Gastroesophageal sphincter (tissue), 4 donors: ENCODE measurements around the gene SYNGR3. TPM values are rescaled to one million over a fixed set of nuclear protein-coding genes. Genes with fewer than 3 reads are reported as not detected.
"Not testable (repeated sequence)": the region's sequence is repeated elsewhere in the genome, so short reads cannot be mapped to it uniquely, and the experiment has no call there.

Experiments used
- ATAC-seq: fragments of 150-250 bp; one replicate; pipeline ENCODE4 v1.9.1; 2016; ENCODE audit warnings: mild to moderate bottlenecking, moderate library complexity
- H3K27ac ChIP-seq, 4 donors: fragments of 200-600 bp; sonication (generic) in 3 of 4; 1 replicate in 3 of 4; 2 replicates in 1 of 4; pipeline ENCODE4 v1.5.1; 2016 to 2019
- H3K27me3 ChIP-seq: fragments of 200-600 bp; sonication (generic); one replicate; pipeline ENCODE4 v1.5.1; 2019
- H3K36me3 ChIP-seq, 2 donors: fragments of 200-600 bp; sonication (generic); one replicate each; pipeline ENCODE4 v1.5.1; 2019; ENCODE audit warnings: control low read depth in 1 of 2
- H3K4me1 ChIP-seq, 3 donors: fragments of 200-600 bp; sonication (generic); 1 replicate in 2 of 3; 2 replicates in 1 of 3; pipeline ENCODE4 v1.5.1; 2016 to 2019; ENCODE audit warnings: control low read depth in 2 of 3
- H3K4me3 ChIP-seq, 2 donors: fragments of 200-600 bp; sonication (generic); one replicate each; pipeline ENCODE4 v1.5.1; 2019; ENCODE audit warnings: mild to moderate bottlenecking in 1 of 2, moderate library complexity in 1 of 2
- H3K9me3 ChIP-seq, 3 donors: fragments of 200-600 bp; sonication (generic); one replicate each; pipeline ENCODE4 v1.5.1; 2017 to 2019; ENCODE audit warnings: control low read depth in 2 of 3
- CTCF ChIP-seq, 4 experiments: fragments of 200-600 bp in 2 of 4; fragments of 450-650 bp in 2 of 4; sonication (generic) in 1 of 4; IDR thresholded peaks; one replicate each; pipeline ENCODE4 v1.5.1; 2017 to 2019; ENCODE audit warnings: antibody characterized with exemption in 4 of 4, mild to moderate bottlenecking in 2 of 4, moderate library complexity in 2 of 4
- EP300 ChIP-seq: sonication (generic); formaldehyde crosslinking; IDR thresholded peaks from one replicate; pipeline ENCODE4 v1.6.1; 2017; ENCODE audit warnings: antibody characterized with exemption, mild to moderate bottlenecking
- POLR2A ChIP-seq, 2 donors: fragments of 450-650 bp; IDR thresholded peaks; one replicate each; pipeline ENCODE4 v1.6.1; 2017; ENCODE audit warnings: antibody characterized with exemption in 2 of 2, mild to moderate bottlenecking in 2 of 2, moderate library complexity in 1 of 2
- POLR2AphosphoS5 ChIP-seq: sonication (generic); formaldehyde crosslinking; IDR thresholded peaks from one replicate; pipeline ENCODE4 v1.6.1; 2017; ENCODE audit warnings: antibody characterized with exemption
- WGBS, 2 donors: methylation state at CpG; one replicate each; pipeline ENCODE4 v1.1.5; 2018; ENCODE audit warnings: low coverage in 1 of 2; 5-methylcytosine and 5-hydroxymethylcytosine counted together
- total RNA-seq, 4 donors: library from RNA; depleted of rRNA; stranded (reverse); fragments of >200 nt; gene quantifications; one replicate each; pipeline ENCODE4 v1.1.0, GENCODE V29; 2016

The SYNGR3 gene
- total RNA-seq, 4 donors from 2014 or later: 1.2 to 5.1 (median 3.1) TPM; not detected in 1

- TF ChIP-seq POLR2A (IDR thresholded peaks at IDR 0.05) (no peak), POLR2AphosphoS5 (peak; percentile 17)
Measured at GRCh38 chr16:1960665-1961630, 28.8 kb upstream of the SYNGR3 start.

GRCh38 chr16:1961651-1962067 lies 28.1 kb upstream of the SYNGR3 start:
- WGBS, 2 donors: 71 to 83% methylated on average over 1 to 3 of the region's 6 CpGs
- peaks cover 0 to 63% (median 26%) of the 10 kb centered on the region in 3 donors for H3K4me1 ChIP-seq
- peaks cover 0 to 27% of the 10 kb centered on the region in 2 donors for H3K36me3 ChIP-seq
- H3K9me3 ChIP-seq: no peaks in the 10 kb centered on the region
- TF ChIP-seq POLR2AphosphoS5: no peak
- TF ChIP-seq EP300: no peak
- TF ChIP-seq CTCF (IDR thresholded peaks at IDR 0.05): no peak
- TF ChIP-seq POLR2A (IDR thresholded peaks at IDR 0.05): no peak
- no peak overlapping the region for H3K4me3 ChIP-seq
- no peaks in the 10 kb centered on the region for H3K27me3 ChIP-seq
- peak overlapping the region in 1 of 4 donors; percentile 12 for H3K27ac ChIP-seq
- no peak for ATAC-seq

More at GRCh38 chr16:1960665-1961630, 28.8 kb upstream of the SYNGR3 start:
- Histone ChIP-seq H3K27ac (peak overlapping the region in 3 of 4 donors; percentile 12 to 91 (median 86)), H3K4me3 (peak overlapping the region in 1 of 2 donors; percentile 64), H3K9me3 (no peaks in the 10 kb centered on the region), H3K4me1 (peaks cover 0 to 59% (median 25%) of the 10 kb centered on the region in 3 donors), H3K27me3 (no peaks in the 10 kb centered on the region), H3K36me3 (peaks cover 0 to 27% of the 10 kb centered on the region in 2 donors)
- ATAC-seq: no peak
- WGBS, 2 donors: 33 to 42% methylated on average over 4 to 5 of the region's 20 CpGs

GRCh38 chr16:1962161-1963153 lies 27.3 kb upstream of the SYNGR3 start:
- not testable (repeated sequence) for ATAC-seq, H3K4me3 ChIP-seq, H3K27me3 ChIP-seq, H3K9me3 ChIP-seq
- WGBS, 2 donors: 40 to 93% methylated on average over 1 to 3 of the region's 37 CpGs
- peak overlapping the region in 1 of 4 donors; percentile 99 for H3K27ac ChIP-seq
- peaks cover 0 to 27% of the 10 kb centered on the region in 2 donors for H3K36me3 ChIP-seq
- peaks cover 0 to 63% (median 26%) of the 10 kb centered on the region in 3 donors for H3K4me1 ChIP-seq

- H3K27ac ChIP-seq: peak overlapping the region; percentile 85 to 99 (median 98)
- WGBS, 2 donors: 28 to 39% methylated on average over 11 to 14 of the region's 44 CpGs
- no peaks in the 10 kb centered on the region for H3K27me3 ChIP-seq
- peak overlapping the region; percentile 50 to 93 for H3K4me3 ChIP-seq
- H3K36me3 ChIP-seq: peaks cover 0 to 27% of the 10 kb centered on the region in 2 donors
- TF ChIP-seq EP300: no peak
- peak in 2 of 4 experiments; percentile 19 to 46 for TF ChIP-seq CTCF (IDR thresholded peaks at IDR 0.05)
- peaks cover 0 to 59% (median 22%) of the 10 kb centered on the region in 3 donors for H3K4me1 ChIP-seq
- peak; percentile 2 for ATAC-seq
- no peaks in the 10 kb centered on the region for H3K9me3 ChIP-seq
Measured at GRCh38 chr16:1963806-1964505, 25.8 kb upstream of the SYNGR3 start.

- H3K4me1 ChIP-seq: peaks cover 0 to 54% (median 21%) of the 10 kb centered on the region in 3 donors
- peak within 1 kb of the TSS; percentile 50 to 93 for H3K4me3 ChIP-seq
- peaks cover 0 to 27% of the 10 kb centered on the region in 2 donors for H3K36me3 ChIP-seq
- ATAC-seq: peak; percentile 99
- peak within 1 kb of the TSS; percentile 85 to 99 (median 98) for H3K27ac ChIP-seq
- H3K9me3 ChIP-seq: no peaks in the 10 kb centered on the region
- H3K27me3 ChIP-seq: no peaks in the 10 kb centered on the region
- WGBS, 2 donors: 0% methylated on average over 24 of the region's 97 CpGs; no CpG with 5 or more reads in 1 of the 2 donors
- TF ChIP-seq EP300: no peak
- peak; percentile 98 to 99 for TF ChIP-seq POLR2A (IDR thresholded peaks at IDR 0.05)
- peak; percentile 100 for TF ChIP-seq POLR2AphosphoS5
- peak in 1 of 4 experiments; percentile 32 for TF ChIP-seq CTCF (IDR thresholded peaks at IDR 0.05)
Measured at GRCh38 chr16:1964506-1965395, 25.0 kb upstream of the SYNGR3 start, which contains the start of gene RPS2. Gene RPS2 (minus strand): TSS chr16:1964826. CDS start chr16:1964625, 201 bp downstream.
